OCI-LY7 (cell line): Measurements from ENCODE around the gene SMIM9. TPM values are rescaled to one million over a fixed set of nuclear protein-coding genes. Genes with fewer than 3 reads are reported as not detected.

ENCODE experiments used
- BruUV-seq: library from RNA; stranded (reverse); fragments of 400-500 nt; replicated peaks from 2 replicates; lab custom pipeline; 2021; lab: Mats Ljungman, UMichigan
- CTCF ChIA-PET: fragments of 300-600 bp; sonication (Branson Sonifier 250); formaldehyde crosslinking; loops from one replicate; lab custom pipeline; 2022; ENCODE audit warnings: antibody characterized with exemption; ENCODE audit not compliant: unreplicated experiment; lab: Charles Lee
- POLR2A ChIA-PET: fragments of 300-600 bp; sonication (Branson Sonifier 250); formaldehyde crosslinking; loops from one replicate; lab custom pipeline; 2022; ENCODE audit warnings: antibody characterized with exemption; lab: Charles Lee
- DNase-seq: peaks from one replicate; pipeline ENCODE4 v3.0.0-alpha.2; 2015; ENCODE audit warnings: low spot score
- H2AFZ ChIP-seq: fragments of 200-600 bp; sonication (generic), shearing (Covaris generic); 2 replicates; pipeline ENCODE4 v1.6.1; 2014; ENCODE audit warnings: mild to moderate bottlenecking, antibody characterized with exemption, low read length, moderate library complexity
- H3K27ac ChIP-seq: fragments of 200-600 bp; sonication (generic); 2 replicates; pipeline ENCODE4 v1.5.1; 2014; ENCODE audit warnings: mixed run types, low read depth, mild to moderate bottlenecking, moderate library complexity, low read length, inconsistent platforms; ENCODE audit not compliant: poor library complexity, severe bottlenecking
- H3K36me3 ChIP-seq: fragments of 200-600 bp; sonication (generic); 2 replicates; pipeline ENCODE4 v1.6.1; 2014; ENCODE audit warnings: mild to moderate bottlenecking, antibody characterized with exemption, low read length, moderate library complexity, mixed read lengths; ENCODE audit not compliant: insufficient read depth
- H3K4me1 ChIP-seq: fragments of 200-600 bp; sonication (generic); 2 replicates; pipeline ENCODE4 v1.5.1; 2014; ENCODE audit warnings: mild to moderate bottlenecking, low read length; ENCODE audit not compliant: insufficient read depth, poor library complexity, severe bottlenecking
- H3K4me2 ChIP-seq: fragments of 200-600 bp; sonication (generic); 2 replicates; pipeline ENCODE4 v1.6.1; 2014; ENCODE audit warnings: mild to moderate bottlenecking, low read length
- H3K4me3 ChIP-seq: fragments of 200-600 bp; sonication (generic); 2 replicates; pipeline ENCODE4 v1.5.1; 2014; ENCODE audit warnings: mild to moderate bottlenecking, low read depth, low read length; ENCODE audit not compliant: poor library complexity, severe bottlenecking
- H3K79me2 ChIP-seq: fragments of 200-600 bp; sonication (generic); 2 replicates; pipeline ENCODE4 v1.6.1; 2016; ENCODE audit warnings: low read depth, mild to moderate bottlenecking, low read length, moderate library complexity, mixed read lengths; ENCODE audit not compliant: insufficient read depth
- H3K9me2 ChIP-seq: fragments of 200-600 bp; sonication (generic); 2 replicates; pipeline ENCODE4 v1.6.1; 2016; ENCODE audit warnings: mild to moderate bottlenecking, low read length, mixed read lengths; ENCODE audit not compliant: insufficient read depth
- H3K9me3 ChIP-seq: fragments of 200-600 bp; sonication (generic); 2 replicates; pipeline ENCODE4 v1.6.1; 2014; ENCODE audit warnings: mild to moderate bottlenecking, mixed run types, low read length, mixed read lengths
- H4K20me1 ChIP-seq: fragments of 200-600 bp; sonication (generic); 2 replicates; pipeline ENCODE4 v1.6.1; 2014; ENCODE audit warnings: mild to moderate bottlenecking, antibody characterized with exemption, low read length, moderate library complexity, mixed read lengths; ENCODE audit not compliant: insufficient read depth
- EZH2phosphoT487 ChIP-seq: fragments of 200-600 bp; sonication (generic); IDR thresholded peaks from 2 replicates; pipeline ENCODE4 v1.6.1; 2018; ENCODE audit warnings: low read depth, borderline replicate concordance, mild to moderate bottlenecking, mixed run types, antibody characterized with exemption, low read length, moderate library complexity, mixed read lengths
- intact Hi-C: fragments of 100-400 bp; cut with micrococcal nuclease; formaldehyde crosslinking; loops from one replicate; pipeline ENCODE4 v1.10.0; 2022; ENCODE audit not compliant: unreplicated experiment
- total RNA-seq, 2 experiments: library from RNA; depleted of rRNA in 1 of 2; stranded (reverse); fragments of >200 nt in 1 of 2; shearing (Covaris generic) in 1 of 2; gene quantifications; 2 replicates each; pipeline ENCODE4 v1.2.3, GENCODE V29; 2014 to 2022
- TF ChIP-seq, protein P1 (sequence below): fragments of 200-600 bp; sonication (generic); conservative IDR thresholded peaks from 2 replicates; pipeline ENCODE4 v1.5.1; 2014; ENCODE audit warnings: mild to moderate bottlenecking, antibody characterized with exemption, low read length, moderate library complexity, mixed read lengths

SMIM9 gene
- total RNA-seq, 2 experiments from 2014 or later: not detected

- Histone ChIP-seq H3K4me3 (peak overlapping the region; percentile 60), H4K20me1 (no peaks in the 10 kb centered on the region), H3K27ac (no peak overlapping the region), H3K4me2 (peak overlapping the region; percentile 81), H3K9me3 (no peaks in the 10 kb centered on the region), H3K4me1 (peaks cover 9% of the 10 kb centered on the region), H3K36me3 (no peaks in the 10 kb centered on the region), H3K9me2 (no peaks in the 10 kb centered on the region), H3K79me2 (no peaks in the 10 kb centered on the region), H2AFZ (peak overlapping the region; percentile 72; the same call in 1 of the 2 replicates)
- DNase-seq: no peak
- TF ChIP-seq EZH2phosphoT487: no peak
- TF ChIP-seq, protein P1, sequence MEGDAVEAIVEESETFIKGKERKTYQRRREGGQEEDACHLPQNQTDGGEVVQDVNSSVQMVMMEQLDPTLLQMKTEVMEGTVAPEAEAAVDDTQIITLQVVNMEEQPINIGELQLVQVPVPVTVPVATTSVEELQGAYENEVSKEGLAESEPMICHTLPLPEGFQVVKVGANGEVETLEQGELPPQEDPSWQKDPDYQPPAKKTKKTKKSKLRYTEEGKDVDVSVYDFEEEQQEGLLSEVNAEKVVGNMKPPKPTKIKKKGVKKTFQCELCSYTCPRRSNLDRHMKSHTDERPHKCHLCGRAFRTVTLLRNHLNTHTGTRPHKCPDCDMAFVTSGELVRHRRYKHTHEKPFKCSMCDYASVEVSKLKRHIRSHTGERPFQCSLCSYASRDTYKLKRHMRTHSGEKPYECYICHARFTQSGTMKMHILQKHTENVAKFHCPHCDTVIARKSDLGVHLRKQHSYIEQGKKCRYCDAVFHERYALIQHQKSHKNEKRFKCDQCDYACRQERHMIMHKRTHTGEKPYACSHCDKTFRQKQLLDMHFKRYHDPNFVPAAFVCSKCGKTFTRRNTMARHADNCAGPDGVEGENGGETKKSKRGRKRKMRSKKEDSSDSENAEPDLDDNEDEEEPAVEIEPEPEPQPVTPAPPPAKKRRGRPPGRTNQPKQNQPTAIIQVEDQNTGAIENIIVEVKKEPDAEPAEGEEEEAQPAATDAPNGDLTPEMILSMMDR: no peak
- ChIA-PET CTCF (no interaction called here), POLR2A (interaction anchor here (1.0 to 1.1 kb wide), 2 partner anchors 12 to 21 kb away, joined by 3 to 6 read pairs; no protein-coding TSS in a partner anchor)
- intact Hi-C loops: no loop called here
- no TSS peak for BruUV-seq
Measured at GRCh38 chrX:154805696-154806091, 28.8 kb downstream of the SMIM9 start.

DNA sequence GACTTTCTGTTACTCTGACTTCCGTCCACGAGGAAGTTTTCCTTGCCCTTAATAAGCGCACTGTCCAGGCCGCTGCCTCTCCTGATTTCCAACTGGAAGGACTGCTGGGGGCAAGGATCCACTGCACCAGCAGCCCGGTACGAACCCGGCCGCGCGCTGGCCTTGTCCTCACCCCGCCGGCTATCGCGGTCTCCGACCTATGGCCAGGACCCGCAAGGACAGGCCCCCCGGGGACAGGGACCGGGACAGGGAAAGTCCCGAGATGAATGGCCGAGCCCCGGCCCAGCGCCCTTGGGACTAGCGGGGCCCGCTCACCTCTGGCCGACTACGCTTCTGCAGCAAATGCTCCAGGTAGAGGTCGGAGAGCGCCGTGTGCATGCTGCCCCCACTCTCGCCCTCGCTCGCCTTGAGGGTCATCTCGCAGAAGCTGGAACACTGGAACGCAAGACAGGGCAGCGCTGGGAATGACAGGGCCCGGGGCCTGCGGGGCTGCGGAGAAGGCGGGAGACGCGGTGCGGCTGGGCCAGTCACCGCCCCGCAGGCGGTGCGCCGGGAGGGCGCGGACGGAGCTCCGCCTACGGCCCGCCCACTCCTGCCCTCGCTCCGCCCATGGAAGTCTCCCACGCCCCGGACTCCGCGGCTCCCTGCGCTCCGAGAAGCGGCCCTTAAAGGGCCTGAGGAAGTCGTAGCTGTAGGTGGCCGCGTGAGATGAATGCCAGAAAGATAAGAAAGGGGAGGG is 29.3 kb downstream of the SMIM9 start, which contains the start of gene MPP1:
Gene MPP1, minus strand, starts transcription at position 529 of the 739 bp plus-strand sequence. Its CDS starts 112 bp downstream, at position 417.
- peak within 1 kb of the TSS; percentile 72; the same call in 1 of the 2 replicates for H2AFZ ChIP-seq
- DNase-seq: peak; percentile 62
- intact Hi-C loops: no loop called here
- no peaks in the 10 kb centered on the region for H3K79me2 ChIP-seq
- H3K9me3 ChIP-seq: no peaks in the 10 kb centered on the region
- H3K4me1 ChIP-seq: peaks cover 12% of the 10 kb centered on the region
- no TSS peak for BruUV-seq
- no peaks in the 10 kb centered on the region for H3K9me2 ChIP-seq
- H3K4me2 ChIP-seq: peak within 1 kb of the TSS; percentile 81
- no peak within 1 kb of the TSS for H3K27ac ChIP-seq
- H4K20me1 ChIP-seq: no peaks in the 10 kb centered on the region
- peak within 1 kb of the TSS; percentile 60 for H3K4me3 ChIP-seq
- CTCF ChIA-PET: no interaction called here
- TF ChIP-seq, protein P1: no peak
- POLR2A ChIA-PET: interaction anchor here (1.0 to 1.1 kb wide), 2 partner anchors 13 to 22 kb away, joined by 3 to 6 read pairs; no protein-coding TSS in a partner anchor
- H3K36me3 ChIP-seq: no peaks in the 10 kb centered on the region
